Testis (tissue), 2 donors: ENCODE results near the gene RNU5D-1.

Source experiments
- CTCF ChIP-seq, 3 experiments: fragments of 450-650 bp in 2 of 3; fragments of 200-600 bp in 1 of 3; sonication (generic) in 1 of 3; IDR thresholded peaks; one replicate each; pipeline ENCODE4 v1.5.1; 2016 to 2019; ENCODE audit warnings: antibody characterized with exemption in 3 of 3, mild to moderate bottlenecking in 2 of 3, moderate library complexity in 1 of 3
- POLR2A ChIP-seq: fragments of 450-650 bp; IDR thresholded peaks from one replicate; pipeline ENCODE4 v1.6.1; 2017; ENCODE audit warnings: antibody characterized with exemption, mild to moderate bottlenecking, moderate library complexity

DNA sequence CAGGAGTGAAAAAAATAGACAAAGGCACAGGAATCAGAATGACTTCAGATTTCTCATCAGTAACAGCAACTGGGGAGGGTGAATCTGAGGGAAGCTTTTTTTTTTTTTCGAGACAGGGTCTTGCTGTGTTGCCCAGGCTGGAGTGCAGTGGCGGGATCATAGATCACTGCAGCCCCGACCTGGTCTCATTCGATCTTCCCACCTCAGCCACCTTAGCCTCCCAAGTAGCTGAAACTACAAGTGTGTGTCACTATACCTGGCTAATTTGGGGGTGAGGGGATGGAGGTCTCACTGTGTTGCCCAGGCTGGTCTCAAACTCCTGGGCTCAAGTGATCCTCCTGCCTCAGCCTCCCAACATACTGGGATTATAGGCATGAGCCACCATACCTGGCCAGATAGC, 45.8 kb downstream of the RNU5D-1 start:
- TF ChIP-seq CTCF (IDR thresholded peaks at IDR 0.05), result no peak
- TF ChIP-seq POLR2A, result no peak
